Measurements from ENCODE around the gene FAM180A. TPM values are rescaled to one million over a fixed set of nuclear protein-coding genes. Genes with fewer than 3 reads are reported as not detected.

FAM180A gene
- total RNA-seq, 3 donors from 2014 or later (not counting 1 experiment from before 2014, with no cell fraction given): not detected

DNA sequence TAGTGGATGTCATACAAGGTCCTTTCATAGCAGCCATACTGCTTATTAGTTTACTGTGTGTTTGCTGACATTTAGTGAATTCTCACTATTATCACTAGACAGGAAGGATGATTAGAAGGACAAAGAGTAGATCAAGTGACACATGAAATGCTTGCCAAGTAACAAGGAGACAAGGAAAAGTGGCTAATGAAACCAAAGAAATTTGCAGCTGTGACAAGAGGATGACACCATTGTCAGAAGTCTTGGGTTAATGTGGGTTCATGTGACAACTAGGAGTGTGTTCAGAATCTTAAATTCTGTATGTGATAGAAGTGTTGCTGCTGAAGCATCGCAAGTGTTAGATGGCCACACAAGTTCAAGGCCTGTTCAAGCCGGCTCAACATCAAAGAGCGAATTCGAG is 40.8 kb upstream of the FAM180A start:
- no peaks in the 10 kb centered on the region for H3K4me1 ChIP-seq (ENCODE audit: control insufficient read depth, insufficient read depth, low read length)
- H3K9me3 ChIP-seq (ENCODE audit: control insufficient read depth, insufficient read depth, low read length): no peaks in the 10 kb centered on the region
- peaks cover 14 to 15% of the 10 kb centered on the region in 2 donors for H3K27me3 Mint-ChIP-seq (ENCODE audit: low read depth in 2 of 2)
- H3K36me3 ChIP-seq (ENCODE audit: control insufficient read depth, insufficient read depth, low read length): no peaks in the 10 kb centered on the region
- H3K27ac Mint-ChIP-seq: no peak overlapping the region
- no peak overlapping the region for H3K4me3 Mint-ChIP-seq
- intact Hi-C loops (cut with micrococcal nuclease): no loop called here
- no peaks in the 10 kb centered on the region for H3K36me3 Mint-ChIP-seq
- H3K9me3 Mint-ChIP-seq: no peaks in the 10 kb centered on the region
- H3K27me3 ChIP-seq (ENCODE audit: control insufficient read depth, insufficient read depth, low read length): no peaks in the 10 kb centered on the region
- no peaks in the 10 kb centered on the region for H3K4me1 Mint-ChIP-seq
- ATAC-seq: no peak
- no peak overlapping the region for H3K4me3 ChIP-seq (ENCODE audit: low read length)
- 87% methylated on average over 4 of the region's 4 CpGs for WGBS (ENCODE audit: insufficient coverage)
- no peak for TF ChIP-seq CTCF (IDR thresholded peaks at IDR 0.05)
- no peak overlapping the region for H3K27ac ChIP-seq (ENCODE audit: low read length)
- no peak for DNase-seq

- Histone ChIP-seq H3K4me3 (ENCODE audit: low read length) (no peak overlapping the region), H3K27ac (ENCODE audit: low read length) (no peak overlapping the region), H3K27me3 (ENCODE audit: control insufficient read depth, insufficient read depth, low read length) (no peaks in the 10 kb centered on the region), H3K36me3 (ENCODE audit: control insufficient read depth, insufficient read depth, low read length) (no peaks in the 10 kb centered on the region), H3K9me3 (ENCODE audit: control insufficient read depth, insufficient read depth, low read length) (no peaks in the 10 kb centered on the region), H3K4me1 (ENCODE audit: control insufficient read depth, insufficient read depth, low read length) (no peaks in the 10 kb centered on the region)
- Mint-ChIP-seq H3K27ac (no peak overlapping the region), H3K4me1 (no peaks in the 10 kb centered on the region), H3K27me3 (ENCODE audit: low read depth in 2 of 2) (peaks cover 15 to 26% of the 10 kb centered on the region in 2 donors), H3K36me3 (no peaks in the 10 kb centered on the region), H3K9me3 (no peaks in the 10 kb centered on the region), H3K4me3 (no peak overlapping the region)
- 100% methylated on average over 3 of the region's 3 CpGs for WGBS (ENCODE audit: insufficient coverage)
- no peak for DNase-seq
- intact Hi-C loops (cut with micrococcal nuclease): no loop called here
- no peak for TF ChIP-seq CTCF (IDR thresholded peaks at IDR 0.05)
- ATAC-seq: no peak
Observed at GRCh38 chr7:135786911-135787310, 38.3 kb upstream of the FAM180A start.

GRCh38 chr7:135785065-135785464 is 36.5 kb upstream of the FAM180A start:
- 100% methylated on average over 1 of the region's 1 CpG for WGBS (ENCODE audit: insufficient coverage)
- ATAC-seq (no peak), DNase-seq (no peak)
- intact Hi-C loops (cut with micrococcal nuclease): no loop called here
- H3K36me3 Mint-ChIP-seq: no peaks in the 10 kb centered on the region
- H3K27me3 Mint-ChIP-seq (ENCODE audit: low read depth in 2 of 2): peaks cover 18 to 38% of the 10 kb centered on the region in 2 donors
- Histone ChIP-seq H3K4me1 (ENCODE audit: control insufficient read depth, insufficient read depth, low read length) (no peaks in the 10 kb centered on the region), H3K9me3 (ENCODE audit: control insufficient read depth, insufficient read depth, low read length) (no peaks in the 10 kb centered on the region), H3K27ac (ENCODE audit: low read length) (no peak overlapping the region), H3K4me3 (ENCODE audit: low read length) (no peak overlapping the region), H3K36me3 (ENCODE audit: control insufficient read depth, insufficient read depth, low read length) (no peaks in the 10 kb centered on the region), H3K27me3 (ENCODE audit: control insufficient read depth, insufficient read depth, low read length) (no peaks in the 10 kb centered on the region)
- no peak overlapping the region for H3K27ac Mint-ChIP-seq
- no peak for TF ChIP-seq CTCF (IDR thresholded peaks at IDR 0.05)
- no peaks in the 10 kb centered on the region for H3K9me3 Mint-ChIP-seq
- H3K4me3 Mint-ChIP-seq: no peak overlapping the region
- no peaks in the 10 kb centered on the region for H3K4me1 Mint-ChIP-seq

DNA sequence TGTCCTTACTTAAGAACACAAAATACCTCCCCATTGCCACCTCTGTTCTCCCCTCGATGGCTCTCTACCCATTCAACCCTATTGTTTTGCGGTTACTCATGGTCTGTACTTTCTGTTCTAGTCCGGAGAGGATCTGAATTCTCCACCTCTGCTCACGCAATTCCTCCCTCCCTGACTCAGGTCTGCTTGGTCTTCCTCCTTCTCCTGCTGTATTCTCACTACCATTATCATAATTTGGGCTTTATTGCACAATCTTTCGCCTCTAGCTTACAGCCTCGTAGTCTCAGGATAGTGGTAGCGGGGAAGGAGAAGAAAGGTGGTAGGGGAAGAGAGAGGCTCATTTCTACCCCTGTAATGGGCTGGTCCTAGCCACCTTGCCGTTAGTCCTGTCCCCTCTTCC is 35.4 kb upstream of the FAM180A start:
- Mint-ChIP-seq H3K4me3 (no peak overlapping the region), H3K9me3 (no peaks in the 10 kb centered on the region), H3K4me1 (no peaks in the 10 kb centered on the region), H3K27me3 (ENCODE audit: low read depth in 2 of 2) (peaks cover 18 to 41% of the 10 kb centered on the region in 2 donors), H3K36me3 (no peaks in the 10 kb centered on the region), H3K27ac (no peak overlapping the region)
- intact Hi-C loops (cut with micrococcal nuclease): no loop called here
- no peaks in the 10 kb centered on the region for H3K4me1 ChIP-seq (ENCODE audit: control insufficient read depth, insufficient read depth, low read length)
- H3K9me3 ChIP-seq (ENCODE audit: control insufficient read depth, insufficient read depth, low read length): no peaks in the 10 kb centered on the region
- no peak for TF ChIP-seq CTCF (IDR thresholded peaks at IDR 0.05)
- H3K27ac ChIP-seq (ENCODE audit: low read length): no peak overlapping the region
- WGBS (ENCODE audit: insufficient coverage): 89% methylated on average over 5 of the region's 8 CpGs
- no peak for DNase-seq
- H3K36me3 ChIP-seq (ENCODE audit: control insufficient read depth, insufficient read depth, low read length): no peaks in the 10 kb centered on the region
- no peak overlapping the region for H3K4me3 ChIP-seq (ENCODE audit: low read length)
- no peak for ATAC-seq
- H3K27me3 ChIP-seq (ENCODE audit: control insufficient read depth, insufficient read depth, low read length): no peaks in the 10 kb centered on the region
